Esophagus squamous epithelium (tissue), 4 donors: ENCODE results near the gene CD3D.

Experiments used
- CTCF ChIP-seq, 6 experiments: fragments of 450-650 bp in 4 of 6; fragments of 200-600 bp in 2 of 6; sonication (generic) in 2 of 6; IDR thresholded peaks; one replicate each; pipeline ENCODE4 v1.5.1; 2016 to 2019; ENCODE audit warnings: antibody characterized with exemption in 6 of 6, mild to moderate bottlenecking in 4 of 6, moderate library complexity in 4 of 6
- POLR2A ChIP-seq, 4 donors: fragments of 450-650 bp; IDR thresholded peaks; one replicate each; pipeline ENCODE4 v1.6.1; 2017; ENCODE audit warnings: antibody characterized with exemption in 4 of 4, mild to moderate bottlenecking in 4 of 4, moderate library complexity in 3 of 4

GRCh38 chr11:118318124-118318523 is 24.4 kb downstream of the CD3D start:
- TF ChIP-seq CTCF (IDR thresholded peaks at IDR 0.05) (no peak), POLR2A (IDR thresholded peaks at IDR 0.05) (no peak)
